Adrenal gland (tissue), 12 donors: Measurements from ENCODE around the gene SLFN5. TPM values are rescaled to one million over a fixed set of nuclear protein-coding genes. Genes with fewer than 3 reads are reported as not detected.

Experiments
- DNase-seq, 7 donors: peaks; one replicate each; pipeline ENCODE4 v3.0.0-alpha.2; 2019 to 2020
- H3K27ac ChIP-seq, 5 donors: fragments of 200-600 bp; sonication (generic) in 4 of 5; 1 replicate in 3 of 5; 2 replicates in 2 of 5; pipeline versions ENCODE4 v1.5.1 to v1.8.0; 2016 to 2020; ENCODE audit warnings: mild to moderate bottlenecking in 1 of 5
- H3K27me3 ChIP-seq: fragments of 200-600 bp; 2 replicates; pipeline ENCODE4 v1.8.0; 2021
- H3K36me3 ChIP-seq, 2 donors: fragments of 200-600 bp; replicated peaks in 1 of 2; 1 replicate in 1 of 2; 2 replicates in 1 of 2; pipeline versions ENCODE4 v1.5.1 to v1.8.0; 2018 to 2022
- H3K4me1 ChIP-seq, 2 donors: fragments of 200-600 bp; replicated peaks in 1 of 2; 1 replicate in 1 of 2; 2 replicates in 1 of 2; pipeline versions ENCODE4 v1.5.1 to v1.8.0; 2018 to 2021
- H3K4me3 ChIP-seq, 4 donors: fragments of 200-600 bp; sonication (generic) in 3 of 4; one replicate each; pipeline ENCODE4 v1.5.1; 2016 to 2018
- H3K9me3 ChIP-seq, 3 donors: fragments of 200-600 bp; sonication (generic) in 1 of 3; replicated peaks in 1 of 3; 1 replicate in 2 of 3; 2 replicates in 1 of 3; pipeline versions ENCODE4 v1.5.1 to v1.8.0; 2016 to 2021
- CTCF ChIP-seq, 6 experiments: fragments of 450-650 bp in 4 of 6; fragments of 200-600 bp in 2 of 6; sonication (generic) in 1 of 6; IDR thresholded peaks; 1 replicate in 5 of 6; 2 replicates in 1 of 6; pipeline versions ENCODE4 v1.5.1 to v1.8.0; 2016 to 2021; ENCODE audit warnings: antibody characterized with exemption in 6 of 6, mild to moderate bottlenecking in 2 of 6, moderate library complexity in 1 of 6
- POLR2A ChIP-seq, 2 donors: fragments of 450-650 bp; IDR thresholded peaks; one replicate each; pipeline ENCODE4 v1.6.1; 2017; ENCODE audit warnings: antibody characterized with exemption in 2 of 2, mild to moderate bottlenecking in 2 of 2, moderate library complexity in 1 of 2
- WGBS, 4 donors: extraction: QIAGEN DNeasy Blood & Tissue Kit in 2 of 4; methylation state at CpG; one replicate each; pipeline versions ENCODE4 v1.1.5 to v1.1.7; 2013 to 2017; 5-methylcytosine and 5-hydroxymethylcytosine counted together
- intact Hi-C, 2 donors: fragments of 100-400 bp; cut with DNase I; formaldehyde crosslinking; loops; one replicate each; pipeline versions ENCODE4 v1.14.1 to v1.15.0; 2022 to 2023
- polyA plus RNA-seq, 3 donors: library from polyadenylated mRNA; stranded (reverse); fragments of 200-250 nt in 2 of 3; fragments of 350-450 nt in 1 of 3; fragmentation: Illumina TruSeq in 1 of 3; extraction: RNeasy Lipid Tissue Mini Kit (QIAGEN cat#74804) in 1 of 3; gene quantifications; one replicate each; pipeline ENCODE4 v1.2.3, GENCODE V29; 2013 to 2014
- total RNA-seq, 9 donors: library from RNA; depleted of rRNA in 4 of 9; stranded (reverse); fragments of >200 nt in 4 of 9; fragments of 120-200 nt in 1 of 9; fragmentation: NEBNext Ultra II Directional in 1 of 9; extraction: Animal tissue kit (Norgen Biotek cat#: 25700) in 1 of 9; gene quantifications; one replicate each; pipeline versions ENCODE4 v1.1.0 to v1.2.4, GENCODE V29; 2013 to 2023
- donor health status: healthy with polysubstance abuse.
- donor health status: Bipolar disorder and iron deficiency.
- donor health status: DM: yes; HTN: yes; CAD: no.
- donor health status: DM: no; HTN: no; CAD: no.
- donor health status: DM: no; HTN: no; CAD: no.
- donor health status: DM: yes; HTN: yes; CAD: no.

Gene SLFN5
- total and polyA plus RNA-seq, 12 donors: 3.2 to 57.8 (median 34.4) TPM

- intact Hi-C loops: no loop called here
- peaks cover 31 to 32% of the 10 kb centered on the region in 2 donors for H3K4me1 ChIP-seq
Observed at GRCh38 chr17:35256629-35257028, 13.8 kb downstream of the SLFN5 start.

GRCh38 chr17:35257208-35257659 is 14.4 kb downstream of the SLFN5 start:
- H3K27ac ChIP-seq: peak overlapping the region in 1 of 5 donors; percentile 32
- no peaks in the 10 kb centered on the region for H3K27me3 ChIP-seq
- intact Hi-C loops: no loop called here
- 15 to 25% (median 21%) methylated on average over 4 of the region's 4 CpGs for WGBS, 4 donors
- H3K4me1 ChIP-seq: peaks cover 27 to 28% of the 10 kb centered on the region in 2 donors
- H3K4me3 ChIP-seq: no peak overlapping the region
- no peaks in the 10 kb centered on the region for H3K9me3 ChIP-seq
- peak; percentile 44 to 78 (median 60) for DNase-seq
- TF ChIP-seq POLR2A (IDR thresholded peaks at IDR 0.05): no peak
- no peak for TF ChIP-seq CTCF (IDR thresholded peaks at IDR 0.05)
- peaks cover 0 to 8% of the 10 kb centered on the region in 2 donors for H3K36me3 ChIP-seq

More at GRCh38 chr17:35256629-35257028, 13.8 kb downstream of the SLFN5 start:
- TF ChIP-seq CTCF (IDR thresholded peaks at IDR 0.05) (no peak), POLR2A (IDR thresholded peaks at IDR 0.05) (no peak)
- no peak overlapping the region for H3K4me3 ChIP-seq
- WGBS, 4 donors: 66 to 72% (median 71%) methylated on average over 3 to 5 of the region's 5 CpGs
- DNase-seq: no peak
- no peaks in the 10 kb centered on the region for H3K9me3 ChIP-seq
- H3K27me3 ChIP-seq: no peaks in the 10 kb centered on the region
- peak overlapping the region in 1 of 5 donors; percentile 18 for H3K27ac ChIP-seq
- peaks cover 0 to 7% of the 10 kb centered on the region in 2 donors for H3K36me3 ChIP-seq

- TF ChIP-seq POLR2A (IDR thresholded peaks at IDR 0.05) (no peak), CTCF (IDR thresholded peaks at IDR 0.05) (no peak)
- Histone ChIP-seq H3K27ac (no peak overlapping the region), H3K27me3 (no peaks in the 10 kb centered on the region), H3K9me3 (no peaks in the 10 kb centered on the region), H3K4me1 (peaks cover 10 to 14% of the 10 kb centered on the region in 2 donors), H3K36me3 (peaks cover 0 to 26% of the 10 kb centered on the region in 2 donors), H3K4me3 (no peak overlapping the region)
- intact Hi-C loops: no loop called here
- DNase-seq: no peak
- WGBS, 4 donors: 88 to 98% (median 95%) methylated on average over 6 of the region's 6 CpGs
Observed at GRCh38 chr17:35259001-35259400, 16.1 kb downstream of the SLFN5 start.

GRCh38 chr17:35265071-35265470 is 22.2 kb downstream of the SLFN5 start:
- intact Hi-C loops: no loop called here
- Histone ChIP-seq H3K27me3 (no peaks in the 10 kb centered on the region), H3K27ac (no peak overlapping the region), H3K36me3 (peaks cover 0 to 40% of the 10 kb centered on the region in 2 donors), H3K9me3 (no peaks in the 10 kb centered on the region), H3K4me3 (no peak overlapping the region), H3K4me1 (no peaks in the 10 kb centered on the region)
- no peak for DNase-seq
- WGBS, 4 donors: 73 to 95% (median 93%) methylated on average over 5 of the region's 5 CpGs
- TF ChIP-seq CTCF (IDR thresholded peaks at IDR 0.05) (no peak), POLR2A (IDR thresholded peaks at IDR 0.05) (no peak)
